Measurements from ENCODE around the gene METTL8.

Gene METTL8

GRCh38 chr2:171347591-171348032 lies 86.2 kb downstream of the METTL8 start:
- Mint-ChIP-seq H3K9me3 (peaks cover 0 to 11% of the 10 kb centered on the region in 2 donors), H3K27ac (no peak overlapping the region), H3K27me3 (no peaks in the 10 kb centered on the region), H3K4me3 (no peak overlapping the region), H3K4me1 (peaks cover 19% of the 10 kb centered on the region)
- peak; percentile 50 for ATAC-seq
- DNase-seq: no peak

GRCh38 chr2:171346723-171347557 lies 86.8 kb downstream of the METTL8 start:
- Mint-ChIP-seq H3K4me3 (peak overlapping the region in 1 of 2 donors; percentile 42), H3K4me1 (peaks cover 26% of the 10 kb centered on the region), H3K27me3 (no peaks in the 10 kb centered on the region), H3K27ac (peak overlapping the region; percentile 21 to 24), H3K9me3 (peaks cover 0 to 6% of the 10 kb centered on the region in 2 donors)
- ATAC-seq (peak; percentile 61), DNase-seq (no peak)

GRCh38 chr2:171345971-171346722 lies 87.6 kb downstream of the METTL8 start:
- ATAC-seq (no peak), DNase-seq (no peak)
- no peaks in the 10 kb centered on the region for H3K9me3 Mint-ChIP-seq
- H3K27me3 Mint-ChIP-seq: no peaks in the 10 kb centered on the region
- H3K27ac Mint-ChIP-seq: peak overlapping the region in 1 of 2 donors; percentile 21
- H3K4me3 Mint-ChIP-seq: no peak overlapping the region
- peaks cover 29% of the 10 kb centered on the region for H3K4me1 Mint-ChIP-seq

- DNase-seq: no peak
- H3K9me3 Mint-ChIP-seq: no peaks in the 10 kb centered on the region
- no peaks in the 10 kb centered on the region for H3K27me3 Mint-ChIP-seq
- ATAC-seq: peak; percentile 53
- peaks cover 29% of the 10 kb centered on the region for H3K4me1 Mint-ChIP-seq
- no peak overlapping the region for H3K4me3 Mint-ChIP-seq
- H3K27ac Mint-ChIP-seq: peak overlapping the region in 1 of 2 donors; percentile 93
Measured at GRCh38 chr2:171344182-171344581, 89.6 kb downstream of the METTL8 start.

GRCh38 chr2:171342067-171342413 lies 91.8 kb downstream of the METTL8 start:
- no peak for ATAC-seq
- H3K27me3 Mint-ChIP-seq: no peaks in the 10 kb centered on the region
- no peak overlapping the region for H3K27ac Mint-ChIP-seq
- H3K4me3 Mint-ChIP-seq: no peak overlapping the region
- no peak for DNase-seq
- H3K4me1 Mint-ChIP-seq: peaks cover 24% of the 10 kb centered on the region
- H3K9me3 Mint-ChIP-seq: no peaks in the 10 kb centered on the region

GRCh38 chr2:171341394-171342066 lies 92.3 kb downstream of the METTL8 start:
- peaks cover 19% of the 10 kb centered on the region for H3K4me1 Mint-ChIP-seq
- H3K4me3 Mint-ChIP-seq: no peak overlapping the region
- no peaks in the 10 kb centered on the region for H3K27me3 Mint-ChIP-seq
- no peak for ATAC-seq
- peak overlapping the region in 1 of 2 donors; percentile 34 for H3K27ac Mint-ChIP-seq
- no peak for DNase-seq
- no peaks in the 10 kb centered on the region for H3K9me3 Mint-ChIP-seq

- H3K9me3 Mint-ChIP-seq: no peaks in the 10 kb centered on the region
- H3K27me3 Mint-ChIP-seq: no peaks in the 10 kb centered on the region
- H3K27ac Mint-ChIP-seq: peak overlapping the region in 1 of 2 donors; percentile 37
- H3K4me1 Mint-ChIP-seq: peaks cover 8% of the 10 kb centered on the region
- no peak overlapping the region for H3K4me3 Mint-ChIP-seq
- no peak for ATAC-seq
- DNase-seq: no peak
Measured at GRCh38 chr2:171334946-171335345, 98.8 kb downstream of the METTL8 start.

GRCh38 chr2:171334171-171334570 lies 99.6 kb downstream of the METTL8 start:
- no peak overlapping the region for H3K4me3 Mint-ChIP-seq
- no peak for DNase-seq
- peaks cover 8% of the 10 kb centered on the region for H3K4me1 Mint-ChIP-seq
- no peaks in the 10 kb centered on the region for H3K27me3 Mint-ChIP-seq
- no peak for ATAC-seq
- no peak overlapping the region for H3K27ac Mint-ChIP-seq
- H3K9me3 Mint-ChIP-seq: no peaks in the 10 kb centered on the region

- no peaks in the 10 kb centered on the region for H3K9me3 Mint-ChIP-seq
- DNase-seq: no peak
- H3K27ac Mint-ChIP-seq: no peak overlapping the region
- peaks cover 27% of the 10 kb centered on the region for H3K4me1 Mint-ChIP-seq
- no peaks in the 10 kb centered on the region for H3K27me3 Mint-ChIP-seq
- no peak for ATAC-seq
- no peak overlapping the region for H3K4me3 Mint-ChIP-seq
Measured at GRCh38 chr2:171330155-171330956, 103.4 kb downstream of the METTL8 start.

GRCh38 chr2:171327043-171327496 lies 106.7 kb downstream of the METTL8 start:
- no peak for ATAC-seq
- Mint-ChIP-seq H3K27me3 (no peaks in the 10 kb centered on the region), H3K27ac (peak overlapping the region; percentile 65 to 91), H3K4me1 (peaks cover 35% of the 10 kb centered on the region), H3K4me3 (peak overlapping the region; percentile 7 to 60), H3K9me3 (no peaks in the 10 kb centered on the region)
- no peak for DNase-seq

GRCh38 chr2:171325886-171326585 lies 107.8 kb downstream of the METTL8 start:
- no peaks in the 10 kb centered on the region for H3K27me3 Mint-ChIP-seq
- ATAC-seq (peak; percentile 95), DNase-seq (no peak)
- H3K4me3 Mint-ChIP-seq: peak overlapping the region in 1 of 2 donors; percentile 60
- H3K9me3 Mint-ChIP-seq: no peaks in the 10 kb centered on the region
- H3K4me1 Mint-ChIP-seq: peaks cover 42% of the 10 kb centered on the region
- peak overlapping the region; percentile 34 to 80 for H3K27ac Mint-ChIP-seq

GRCh38 chr2:171323971-171324528 lies 109.7 kb downstream of the METTL8 start:
- Mint-ChIP-seq H3K9me3 (no peaks in the 10 kb centered on the region), H3K27ac (peak overlapping the region in 1 of 2 donors; percentile 83), H3K27me3 (no peaks in the 10 kb centered on the region), H3K4me1 (peaks cover 61% of the 10 kb centered on the region), H3K4me3 (peak overlapping the region in 1 of 2 donors; percentile 38)
- DNase-seq (no peak), ATAC-seq (no peak)

GRCh38 chr2:171322928-171323327 lies 110.9 kb downstream of the METTL8 start:
- H3K9me3 Mint-ChIP-seq: no peaks in the 10 kb centered on the region
- ATAC-seq (no peak), DNase-seq (no peak)
- no peak overlapping the region for H3K4me3 Mint-ChIP-seq
- H3K27me3 Mint-ChIP-seq: no peaks in the 10 kb centered on the region
- H3K27ac Mint-ChIP-seq: no peak overlapping the region
- H3K4me1 Mint-ChIP-seq: peaks cover 68% of the 10 kb centered on the region

- DNase-seq (no peak), ATAC-seq (no peak)
- Mint-ChIP-seq H3K4me3 (no peak overlapping the region), H3K4me1 (peaks cover 55% of the 10 kb centered on the region), H3K27ac (no peak overlapping the region), H3K27me3 (no peaks in the 10 kb centered on the region), H3K9me3 (no peaks in the 10 kb centered on the region)
Measured at GRCh38 chr2:171320731-171321130, 113.1 kb downstream of the METTL8 start.

Data from stimulated activated naive CD8-positive, alpha-beta T cell treated with anti-CD3 and anti-CD28 coated beads, Interleukin-15, amount 100 ng/mL, for 72 hours (primary cell).